ENCODE data around the gene VEGFB. TPM values are rescaled to one million over a fixed set of nuclear protein-coding genes. Genes with fewer than 3 reads are reported as not detected.

The VEGFB gene
- total RNA-seq, 2 experiments from 2014 or later = 49.1 to 58.5 TPM

DNA sequence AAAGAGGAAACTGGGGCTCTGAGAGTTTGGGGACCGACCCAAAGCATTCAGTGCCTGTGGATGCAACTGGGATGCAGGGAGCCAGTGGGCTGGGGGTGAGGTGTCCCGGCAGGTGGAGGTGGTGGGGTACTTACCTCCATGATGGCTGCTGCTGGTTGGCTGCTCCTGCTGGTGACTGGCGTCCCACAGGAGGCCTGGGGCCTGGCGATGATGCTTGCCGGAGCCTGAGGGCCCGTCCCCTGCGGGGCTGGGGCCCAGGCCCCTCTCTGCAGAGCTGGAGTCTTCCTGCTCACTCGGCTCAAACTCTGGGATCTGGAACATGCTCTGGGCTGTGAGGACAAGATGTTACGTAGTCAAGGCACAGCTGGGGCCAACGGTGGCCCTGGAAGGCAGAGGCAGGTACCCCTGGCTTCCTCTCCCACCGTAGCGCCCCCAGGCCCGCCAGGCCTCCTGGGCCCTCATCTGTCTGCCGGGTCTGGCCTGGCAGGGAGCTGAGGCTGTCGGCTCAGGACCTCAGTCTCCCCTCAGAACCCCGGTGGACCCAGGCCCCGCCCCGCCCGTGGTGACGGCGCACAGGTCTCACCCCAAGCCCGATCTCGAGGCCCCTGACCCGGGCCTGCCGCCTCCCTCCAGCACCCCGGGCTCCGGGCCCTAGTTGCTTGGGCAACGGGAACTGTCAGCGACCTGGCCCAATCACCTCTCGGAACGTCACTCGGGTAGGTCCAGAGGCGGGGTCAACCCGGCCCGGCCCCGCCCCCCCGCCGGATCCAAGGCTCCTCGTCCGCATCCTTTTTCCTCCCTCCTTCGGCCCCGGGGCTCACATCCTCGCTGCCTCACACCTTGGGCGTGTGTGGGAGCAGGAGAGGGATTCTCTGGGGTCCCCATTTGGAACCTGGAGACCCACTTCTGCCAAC lies 49.9 kb downstream of the VEGFB start, which contains the start of gene BAD:
TSS of gene BAD (minus strand) at position 618 of the 914 bp plus-strand sequence. CDS start at position 321, 297 bp downstream.
- DNase-seq = peak; percentile 95
- Mint-ChIP-seq H3K27ac (peak within 1 kb of the TSS; percentile 82), H3K36me3 (ENCODE audit: low read depth) (peaks cover 10% of the 10 kb centered on the region), H3K27me3 (no peaks in the 10 kb centered on the region), H3K4me3 (peak within 1 kb of the TSS; percentile 83), H3K4me1 (peaks cover 28% of the 10 kb centered on the region), H3K9me3 (no peaks in the 10 kb centered on the region)
- ChIA-PET CTCF (interaction anchor here (1.2 to 4.7 kb wide), 5 partner anchors 13 to 78 kb away, joined by 5 to 42 read pairs (median 27); partner anchors contain the start of genes CATSPERZ, FERMT3, PRDX5 and TRMT112), POLR2A (interaction anchor here (1.0 to 11.0 kb wide), 14 partner anchors 8 to 99 kb away, joined by 3 to 161 read pairs (median 8); partner anchors contain the start of genes CATSPERZ, ESRRA, FERMT3 and FKBP2)

DNA sequence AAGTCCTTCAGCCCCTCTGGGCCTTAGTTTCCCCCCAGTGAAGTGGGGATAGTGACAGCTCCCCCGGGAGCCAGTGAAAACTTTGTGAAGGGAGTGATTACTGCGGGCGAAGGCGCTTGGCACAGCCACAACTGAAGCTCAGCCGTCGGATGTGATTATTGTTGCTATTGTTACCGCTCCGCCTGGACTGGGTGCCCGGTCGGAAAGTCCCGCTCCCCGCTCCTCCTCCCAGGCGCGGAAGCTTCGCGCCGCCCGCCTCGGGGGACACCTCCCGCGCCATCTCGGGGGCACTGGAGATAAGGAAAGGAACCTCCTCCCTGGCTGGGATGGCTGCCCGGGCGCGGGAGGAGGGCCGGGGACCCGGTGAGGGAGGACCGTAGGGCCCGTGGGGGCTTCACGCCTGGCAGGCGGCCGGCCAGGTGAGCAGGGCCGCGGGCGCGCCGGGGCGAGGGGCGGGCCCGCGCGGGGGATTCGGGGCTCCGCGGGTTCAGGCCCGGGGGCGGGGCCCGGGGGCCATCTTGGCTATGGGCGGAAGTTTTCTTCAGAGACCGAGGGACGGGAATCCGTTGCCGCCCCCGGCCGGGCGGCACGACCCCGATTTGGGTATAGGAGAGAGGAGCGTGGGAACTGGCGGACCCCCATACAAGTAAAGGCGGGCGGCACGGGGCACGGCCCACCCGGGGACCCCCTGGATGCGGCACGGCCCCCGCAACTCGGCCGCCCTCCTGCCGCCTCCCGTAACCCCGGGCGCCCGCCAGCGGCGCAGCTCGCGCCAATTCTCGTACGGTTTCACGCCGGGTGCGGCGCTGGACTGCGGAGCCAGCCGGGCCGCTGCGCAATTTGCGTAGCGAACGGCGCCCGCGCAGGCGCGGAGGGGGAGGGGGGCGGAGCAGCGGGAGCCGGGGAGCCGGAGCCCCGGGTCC lies 50.8 kb downstream of the VEGFB start, which contains the start of gene GPR137:
TSS of gene GPR137 (plus strand) at position 887 of the 923 bp plus-strand sequence. CDS start 677 bp downstream, outside the sequence.
- H3K9me3 Mint-ChIP-seq = no peaks in the 10 kb centered on the region
- H3K4me3 Mint-ChIP-seq = peak within 1 kb of the TSS; percentile 83
- peak; percentile 90 for DNase-seq
- H3K27ac Mint-ChIP-seq = peak within 1 kb of the TSS; percentile 82
- H3K27me3 Mint-ChIP-seq = peaks cover 2% of the 10 kb centered on the region
- peaks cover 10% of the 10 kb centered on the region for H3K36me3 Mint-ChIP-seq (ENCODE audit: low read depth)
- CTCF ChIA-PET = interaction anchor here (0.7 to 4.7 kb wide), 7 partner anchors 14 to 79 kb away, joined by 3 to 42 read pairs (median 5); partner anchors contain the start of genes CATSPERZ, FERMT3, FKBP2 and PRDX5
- POLR2A ChIA-PET = interaction anchor here (1.0 to 11.0 kb wide), 13 partner anchors 9 to 100 kb away, joined by 3 to 161 read pairs (median 8); partner anchors contain the start of genes CATSPERZ, ESRRA, FERMT3 and FKBP2
- peaks cover 28% of the 10 kb centered on the region for H3K4me1 Mint-ChIP-seq

DNA sequence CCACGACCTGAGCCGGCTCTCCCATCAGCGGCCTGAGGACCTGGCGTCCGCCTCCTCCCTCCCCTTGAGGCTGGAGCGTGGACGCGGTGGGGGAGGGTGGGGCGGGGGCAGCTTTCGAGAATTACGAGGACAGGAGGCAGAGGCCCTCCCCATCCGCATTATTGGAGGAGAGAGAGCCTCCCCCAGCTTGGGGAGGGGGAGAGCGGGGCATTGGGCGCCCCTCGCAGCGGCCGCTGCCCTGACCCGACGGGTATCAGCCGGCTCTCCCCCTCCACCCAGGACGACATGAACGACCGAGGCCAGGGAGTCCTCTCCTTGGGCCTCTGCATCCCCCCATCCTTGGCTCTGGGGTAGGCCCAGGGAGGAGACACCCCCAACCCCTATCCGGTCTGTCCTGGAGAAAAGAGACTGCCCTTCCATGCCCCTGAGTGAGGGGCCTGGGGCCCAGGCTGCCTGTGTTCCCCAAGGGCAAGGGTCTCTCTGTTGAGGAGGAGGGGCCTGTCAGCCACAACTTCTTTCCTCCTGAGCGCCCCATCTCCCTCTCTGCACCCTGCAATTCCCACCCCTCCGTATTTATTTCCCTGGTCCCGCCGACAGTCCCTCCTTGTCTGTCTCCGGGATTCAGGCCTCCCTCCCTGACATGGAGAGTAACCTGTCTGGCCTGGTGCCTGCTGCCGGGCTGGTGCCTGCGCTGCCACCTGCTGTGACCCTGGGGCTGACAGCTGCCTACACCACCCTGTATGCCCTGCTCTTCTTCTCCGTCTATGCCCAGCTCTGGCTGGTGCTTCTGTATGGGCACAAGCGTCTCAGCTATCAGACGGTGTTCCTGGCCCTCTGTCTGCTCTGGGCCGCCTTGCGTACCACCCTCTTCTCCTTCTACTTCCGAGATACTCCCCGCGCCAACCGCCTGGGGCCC lies 51.8 kb downstream of the VEGFB start:
- ChIA-PET POLR2A (interaction anchor here (1.6 to 11.0 kb wide), 8 partner anchors 10 to 101 kb away, joined by 3 to 161 read pairs (median 13); partner anchors contain the start of genes CATSPERZ, ESRRA, FERMT3 and STIP1), CTCF (interaction anchor here (0.7 to 4.7 kb wide), 7 partner anchors 15 to 83 kb away, joined by 3 to 42 read pairs (median 4); partner anchors contain the start of genes CATSPERZ, FERMT3 and FKBP2)
- H3K36me3 Mint-ChIP-seq (ENCODE audit: low read depth) = peaks cover 14% of the 10 kb centered on the region
- peak overlapping the region; percentile 79 for H3K4me3 Mint-ChIP-seq
- H3K4me1 Mint-ChIP-seq = peaks cover 32% of the 10 kb centered on the region
- H3K27ac Mint-ChIP-seq = peak overlapping the region; percentile 70
- no peaks in the 10 kb centered on the region for H3K9me3 Mint-ChIP-seq
- peaks cover 11% of the 10 kb centered on the region for H3K27me3 Mint-ChIP-seq
- DNase-seq = peak; percentile 53

DNA sequence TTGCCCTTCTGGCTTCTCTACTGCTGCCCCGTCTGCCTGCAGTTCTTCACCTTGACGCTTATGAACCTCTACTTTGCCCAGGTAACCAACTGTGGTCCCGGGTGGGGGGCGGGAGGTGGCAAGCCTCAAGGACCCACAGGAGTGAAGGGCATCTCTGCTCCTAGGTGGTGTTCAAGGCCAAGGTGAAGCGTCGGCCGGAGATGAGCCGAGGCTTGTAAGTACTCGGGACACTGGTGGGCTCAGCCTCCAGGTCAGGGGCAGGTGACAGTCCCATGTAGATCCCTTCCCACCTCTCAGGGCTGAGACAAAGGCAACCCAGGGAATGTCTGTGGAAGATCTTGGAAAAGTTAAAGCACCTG lies 52.4 kb downstream of the VEGFB start:
- POLR2A ChIA-PET = interaction anchor here (1.6 to 11.0 kb wide), 4 partner anchors 17 to 62 kb away, joined by 3 to 161 read pairs (median 24); partner anchors contain the start of gene ESRRA
- peak overlapping the region; percentile 70 for H3K27ac Mint-ChIP-seq
- DNase-seq = no peak
- H3K4me3 Mint-ChIP-seq = peak overlapping the region; percentile 79
- H3K9me3 Mint-ChIP-seq = no peaks in the 10 kb centered on the region
- H3K36me3 Mint-ChIP-seq (ENCODE audit: low read depth) = peaks cover 10% of the 10 kb centered on the region
- peaks cover 28% of the 10 kb centered on the region for H3K4me1 Mint-ChIP-seq
- peaks cover 11% of the 10 kb centered on the region for H3K27me3 Mint-ChIP-seq
- CTCF ChIA-PET = interaction anchor here (0.8 to 4.7 kb wide), 3 partner anchors 17 to 83 kb away, joined by 3 to 27 read pairs (median 4); partner anchors contain the start of gene FERMT3

DNA sequence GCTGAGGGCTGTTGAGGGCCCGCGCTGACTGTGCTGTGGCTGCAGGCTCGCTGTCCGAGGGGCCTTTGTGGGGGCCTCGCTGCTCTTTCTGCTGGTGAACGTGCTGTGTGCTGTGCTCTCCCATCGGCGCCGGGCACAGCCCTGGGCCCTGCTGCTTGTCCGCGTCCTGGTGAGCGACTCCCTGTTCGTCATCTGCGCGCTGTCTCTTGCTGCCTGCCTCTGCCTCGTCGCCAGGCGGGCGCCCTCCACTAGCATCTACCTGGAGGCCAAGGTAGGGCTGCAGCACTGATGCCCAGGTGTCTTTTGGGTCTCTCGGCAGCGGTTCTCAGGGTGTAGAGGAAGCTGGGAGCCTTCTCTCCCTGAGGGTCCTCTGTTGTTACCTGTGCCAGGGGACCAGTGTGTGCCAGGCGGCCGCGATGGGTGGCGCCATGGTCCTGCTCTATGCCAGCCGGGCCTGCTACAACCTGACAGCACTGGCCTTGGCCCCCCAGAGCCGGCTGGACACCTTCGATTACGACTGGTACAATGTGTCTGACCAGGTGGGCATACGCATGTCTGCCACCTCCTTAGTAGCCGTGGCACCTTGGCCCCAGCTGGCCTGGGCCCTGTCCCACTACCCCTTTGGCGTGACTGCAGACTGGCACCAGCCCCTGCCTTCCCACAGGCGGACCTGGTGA lies 53.4 kb downstream of the VEGFB start:
- Mint-ChIP-seq H3K4me3 (no peak overlapping the region), H3K27ac (no peak overlapping the region), H3K9me3 (no peaks in the 10 kb centered on the region), H3K4me1 (peaks cover 27% of the 10 kb centered on the region), H3K36me3 (ENCODE audit: low read depth) (peaks cover 6% of the 10 kb centered on the region), H3K27me3 (peaks cover 14% of the 10 kb centered on the region)
- POLR2A ChIA-PET = interaction anchor here (1.6 to 11.0 kb wide), 2 partner anchors 18 to 24 kb away, joined by 3 to 161 read pairs; no protein-coding TSS in a partner anchor
- CTCF ChIA-PET = interaction anchor here (1.7 to 2.2 kb wide), 3 partner anchors 14 to 17 kb away, joined by 4 to 8 read pairs (median 6); no protein-coding TSS in a partner anchor
- no peak for DNase-seq

DNA sequence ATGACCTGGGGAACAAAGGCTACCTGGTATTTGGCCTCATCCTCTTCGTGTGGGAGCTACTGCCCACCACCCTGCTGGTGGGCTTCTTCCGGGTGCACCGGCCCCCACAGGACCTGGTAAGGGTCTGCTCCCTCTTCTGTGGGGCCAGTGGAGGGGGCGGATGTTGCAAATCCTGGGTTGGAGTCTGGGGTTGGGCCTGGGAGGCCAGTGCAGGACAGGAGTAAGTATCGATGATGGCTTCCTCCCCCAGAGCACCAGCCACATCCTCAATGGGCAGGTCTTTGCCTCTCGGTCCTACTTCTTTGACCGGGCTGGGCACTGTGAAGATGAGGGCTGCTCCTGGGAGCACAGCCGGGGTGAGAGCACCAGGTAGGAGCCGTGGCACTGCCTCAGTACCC lies 54.0 kb downstream of the VEGFB start:
- Mint-ChIP-seq H3K9me3 (no peaks in the 10 kb centered on the region), H3K4me1 (peaks cover 24% of the 10 kb centered on the region), H3K27me3 (peaks cover 19% of the 10 kb centered on the region), H3K4me3 (no peak overlapping the region), H3K36me3 (ENCODE audit: low read depth) (peaks cover 6% of the 10 kb centered on the region), H3K27ac (no peak overlapping the region)
- ChIA-PET POLR2A (interaction anchor here (11.0 kb wide), 1 partner anchor 18 kb away, joined by 161 read pairs; no protein-coding TSS in a partner anchor), CTCF (interaction anchor here (0.6 to 2.2 kb wide), 4 partner anchors 13 to 100 kb away, joined by 3 to 8 read pairs (median 4); no protein-coding TSS in a partner anchor)
- DNase-seq = no peak

Other genes starting within 250 kb of the VEGFB start
- 10 to 100 TPM; 86.8 to 93.6 TPM for gene OTUB1, start 248.1 kb upstream of the VEGFB start, total RNA-seq
- gene FLRT1, start 198.7 kb upstream of the VEGFB start, total RNA-seq = under 1 TPM; 0.05 to 0.23 TPM
- gene MACROD1, start 68.5 kb upstream of the VEGFB start, total RNA-seq = 1 to 10 TPM; 8.8 to 9.1 TPM
- 100 to 1,000 TPM; 258 to 269 TPM for gene STIP1, start 48.4 kb upstream of the VEGFB start, total RNA-seq
- gene FERMT3, start 27.9 kb upstream of the VEGFB start, total RNA-seq = 100 to 1,000 TPM; 195 to 199 TPM
- gene TRPT1, start 8.4 kb upstream of the VEGFB start, total RNA-seq = 10 to 100 TPM; 34.7 to 35.3 TPM
- 10 to 100 TPM; 84.8 to 90.6 TPM for gene NUDT22, start 8.3 kb upstream of the VEGFB start, total RNA-seq
- gene DNAJC4, start 4.0 kb upstream of the VEGFB start, total RNA-seq = 10 to 100 TPM; 40.8 to 42.0 TPM
- 10 to 100 TPM; 26.4 to 27.9 TPM for gene FKBP2, start 6.5 kb downstream of the VEGFB start, total RNA-seq
- gene PPP1R14B, start 12.4 kb downstream of the VEGFB start, total RNA-seq = 100 to 1,000 TPM in 1 of 2 experiments, 10 to 100 TPM in 1; 96.9 to 105 TPM
- gene PLCB3, start 16.9 kb downstream of the VEGFB start, total RNA-seq = 10 to 100 TPM; 12.5 to 14.0 TPM
- 10 to 100 TPM; 36.5 to 39.2 TPM for gene BAD, start 50.1 kb downstream of the VEGFB start, total RNA-seq
- 10 to 100 TPM; 31.4 to 37.9 TPM for gene GPR137, start 51.3 kb downstream of the VEGFB start, total RNA-seq
- under 1 TPM in 1 of 2 experiments, not detected in 1; 0.15 TPM for gene KCNK4, start 56.7 kb downstream of the VEGFB start, total RNA-seq
- gene CATSPERZ, start 65.8 kb downstream of the VEGFB start, total RNA-seq = not detected
- 10 to 100 TPM; 38.5 to 42.2 TPM for gene ESRRA, start 70.9 kb downstream of the VEGFB start, total RNA-seq
- 100 to 1,000 TPM; 137 to 145 TPM for gene TRMT112, start 83.0 kb downstream of the VEGFB start, total RNA-seq
- 100 to 1,000 TPM; 137 to 139 TPM for gene PRDX5, start 83.5 kb downstream of the VEGFB start, total RNA-seq
- gene CCDC88B, start 105.6 kb downstream of the VEGFB start, total RNA-seq = 100 to 1,000 TPM in 1 of 2 experiments, 10 to 100 TPM in 1; 99.1 to 106 TPM
- gene RPS6KA4, start 124.6 kb downstream of the VEGFB start, total RNA-seq = 10 to 100 TPM; 40.2 to 43.5 TPM